GM12878 (cell line): Measurements from ENCODE around the gene GORASP2.

Source experiments
- BCLAF1 ChIP-seq: fragments of 450-650 bp; IDR thresholded peaks from 2 replicates; pipeline ENCODE4 v1.6.1; 2017; ENCODE audit warnings: antibody characterized with exemption, mild to moderate bottlenecking, moderate library complexity
- CEBPB ChIP-seq, 2 experiments: fragments of 150-350 bp in 1 of 2; IDR thresholded peaks; 2 replicates each; pipeline ENCODE4 v1.6.1; 2012 to 2014; ENCODE audit warnings: low read depth in 2 of 2, low read length in 2 of 2, borderline replicate concordance in 1 of 2, inconsistent platforms in 1 of 2
- CTCF ChIP-seq, 3 experiments: IDR thresholded peaks in 2 of 3; conservative IDR thresholded peaks in 1 of 3; 2 replicates each; pipeline ENCODE4 v1.5.1; 2011; ENCODE audit warnings: low read depth in 3 of 3, low read length in 3 of 3, mild to moderate bottlenecking in 3 of 3, control low read depth in 2 of 3, moderate library complexity in 2 of 3, inconsistent platforms in 1 of 3, mixed read lengths in 1 of 3; ENCODE audit not compliant: control insufficient read depth in 2 of 3, insufficient read depth in 1 of 3; ENCODE audit errors: extremely low read depth in 1 of 3
- EGR1 ChIP-seq, 2 experiments: IDR thresholded peaks; 1 replicate in 1 of 2; 2 replicates in 1 of 2; pipeline ENCODE4 v1.6.1; 2011 to 2012; ENCODE audit warnings: low read depth in 2 of 2, low read length in 2 of 2, borderline replicate concordance in 1 of 2, mild to moderate bottlenecking in 1 of 2, moderate library complexity in 1 of 2
- EP300 ChIP-seq, 2 experiments: fragments of 150-350 bp in 1 of 2; IDR thresholded peaks; 2 replicates each; pipeline ENCODE4 v1.6.1; 2011 to 2012; ENCODE audit warnings: low read depth in 2 of 2, low read length in 2 of 2, borderline replicate concordance in 1 of 2, improper control_type of control experiment in 1 of 2, inconsistent platforms in 1 of 2; ENCODE audit not compliant: control insufficient read depth in 1 of 2
- NFIC ChIP-seq: IDR thresholded peaks from 2 replicates; pipeline ENCODE4 v1.6.1; 2012; ENCODE audit warnings: low read depth, mild to moderate bottlenecking, inconsistent platforms, low read length, moderate library complexity
- POLR2A ChIP-seq: IDR thresholded peaks from 2 replicates; pipeline ENCODE4 v1.6.1; 2011; ENCODE audit warnings: low read depth, mild to moderate bottlenecking, low read length
- RAD21 ChIP-seq: IDR thresholded peaks from 2 replicates; pipeline ENCODE4 v1.6.1; 2011; ENCODE audit warnings: mild to moderate bottlenecking, low read depth, low read length, moderate library complexity; ENCODE audit not compliant: insufficient read depth
- RAD51 ChIP-seq: fragments of 450-650 bp; IDR thresholded peaks from 2 replicates; pipeline ENCODE4 v1.6.1; 2016; ENCODE audit warnings: moderate library complexity, mild to moderate bottlenecking, inconsistent platforms
- REST ChIP-seq: IDR thresholded peaks from 2 replicates; pipeline ENCODE4 v1.6.1; 2012; ENCODE audit warnings: mild to moderate bottlenecking, low read depth, low read length
- SIN3A ChIP-seq: IDR thresholded peaks from 2 replicates; pipeline ENCODE4 v1.6.1; 2012; ENCODE audit warnings: low read depth, low read length, improper control_type of control experiment
- SIX5 ChIP-seq: IDR thresholded peaks from 2 replicates; pipeline ENCODE4 v1.6.1; 2011; ENCODE audit warnings: mild to moderate bottlenecking, low read depth, low read length, moderate library complexity; ENCODE audit not compliant: severe bottlenecking

GRCh38 chr2:170986566-170987258 is 57.7 kb downstream of the GORASP2 start:
- TF ChIP-seq REST (no peak), NFIC (no peak), RAD21 (no peak), CTCF (IDR thresholded peaks at IDR 0.05 in 2 of 3, conservative IDR thresholded peaks at IDR 0.05 in 1 of 3; ENCODE audit: control insufficient read depth in 2 of 3, extremely low read depth in 1 of 3, insufficient read depth in 1 of 3, low read depth in 3 of 3, low read length in 3 of 3) (no peak), POLR2A (peak; percentile 52), EP300 (IDR thresholded peaks at IDR 0.05; ENCODE audit: borderline replicate concordance in 1 of 2, control insufficient read depth in 1 of 2, low read depth in 2 of 2, low read length in 2 of 2) (no peak), CEBPB (IDR thresholded peaks at IDR 0.05; ENCODE audit: borderline replicate concordance in 1 of 2, low read depth in 2 of 2, low read length in 2 of 2) (no peak), SIN3A (no peak), RAD51 (no peak), EGR1 (IDR thresholded peaks at IDR 0.05; ENCODE audit: borderline replicate concordance in 1 of 2, low read depth in 2 of 2, low read length in 2 of 2) (no peak), SIX5 (no peak), BCLAF1 (no peak)
